Middle frontal gyrus (tissue), 1 donor: ENCODE measurements around the gene CROCC.
"Not testable (repeated sequence)": the region's sequence is repeated elsewhere in the genome, so short reads cannot be mapped to it uniquely, and the experiment has no call there.

ENCODE experiments used
- DNase-seq: peaks from one replicate; pipeline ENCODE4 v3.0.0-alpha.2; 2015; ENCODE audit warnings: low spot score; ENCODE audit errors: extremely low spot score

CROCC gene

DNA sequence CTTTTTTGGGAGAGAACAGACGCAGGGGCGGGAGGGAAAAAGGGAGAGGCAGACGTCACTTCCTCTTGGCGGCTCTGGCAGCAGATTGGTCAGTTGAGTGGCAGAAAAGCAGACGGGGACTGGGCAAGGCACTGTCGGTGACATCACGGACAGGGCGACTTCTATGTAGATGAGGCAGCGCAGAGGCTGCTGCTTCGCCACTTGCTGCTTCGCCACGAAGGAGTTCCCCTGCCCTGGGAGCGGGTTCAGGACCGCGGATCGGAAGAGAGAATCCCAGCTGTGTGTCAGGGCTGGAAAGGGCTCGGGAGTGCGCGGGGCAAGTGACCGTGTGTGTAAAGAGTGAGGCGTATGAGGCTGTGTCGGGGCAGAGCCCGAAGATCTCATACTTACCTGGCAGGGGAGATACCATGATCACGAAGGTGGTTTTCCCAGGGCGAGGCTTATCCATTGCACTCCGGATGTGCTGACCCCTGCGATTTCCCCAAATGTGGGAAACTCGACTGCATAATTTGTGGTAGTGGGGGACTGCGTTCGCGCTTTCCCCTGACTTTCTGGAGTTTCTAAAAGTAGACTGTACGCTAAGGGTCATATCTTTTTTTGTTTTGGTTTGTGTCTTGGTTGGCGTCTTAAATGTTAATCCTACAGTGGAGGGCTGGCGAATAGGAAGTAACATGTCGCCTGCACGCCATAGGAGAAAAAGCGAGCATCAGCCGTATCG, 26.0 kb upstream of the CROCC start, which contains the start of gene RNU1-2:
TSS of gene RNU1-2 (plus strand) at position 383 of the 718 bp plus-strand sequence.
- peak; percentile 87 for DNase-seq

DNA sequence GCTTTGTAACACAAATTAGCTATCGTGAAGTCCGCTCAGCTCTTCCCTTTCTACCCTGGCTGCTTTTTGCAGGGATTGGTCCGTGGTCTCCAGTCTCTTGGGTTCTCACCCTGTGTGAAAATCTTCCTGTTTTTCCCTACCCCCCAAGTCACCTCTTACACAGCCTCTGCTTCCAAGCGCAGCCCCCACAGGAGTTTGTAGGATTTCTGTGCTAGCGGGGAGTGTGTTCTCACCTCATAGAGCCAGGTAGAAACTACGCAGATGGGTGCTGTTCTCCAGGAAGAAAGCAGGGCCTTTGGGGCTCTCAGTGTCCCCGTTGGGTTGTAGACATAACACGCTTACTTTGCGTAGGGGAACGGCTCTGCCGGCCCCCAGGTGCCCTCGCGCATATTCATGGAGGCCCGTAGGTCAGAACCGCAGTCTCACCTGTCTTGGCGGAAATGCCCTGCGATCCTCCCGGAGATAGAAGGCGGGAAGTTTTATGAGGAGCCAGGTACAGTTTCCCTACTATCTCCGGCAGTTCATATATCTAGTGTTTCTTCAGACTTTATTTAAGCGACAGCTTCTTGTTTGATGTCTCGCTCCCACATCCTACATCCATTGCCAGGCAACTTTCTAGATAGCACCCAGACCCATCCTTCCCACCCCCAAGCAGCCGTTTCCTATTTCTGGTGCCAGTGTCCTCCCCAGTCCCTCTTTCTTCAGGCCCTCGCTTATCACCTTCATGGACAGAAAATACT, 25.2 kb upstream of the CROCC start:
- not testable (repeated sequence) for DNase-seq

DNA sequence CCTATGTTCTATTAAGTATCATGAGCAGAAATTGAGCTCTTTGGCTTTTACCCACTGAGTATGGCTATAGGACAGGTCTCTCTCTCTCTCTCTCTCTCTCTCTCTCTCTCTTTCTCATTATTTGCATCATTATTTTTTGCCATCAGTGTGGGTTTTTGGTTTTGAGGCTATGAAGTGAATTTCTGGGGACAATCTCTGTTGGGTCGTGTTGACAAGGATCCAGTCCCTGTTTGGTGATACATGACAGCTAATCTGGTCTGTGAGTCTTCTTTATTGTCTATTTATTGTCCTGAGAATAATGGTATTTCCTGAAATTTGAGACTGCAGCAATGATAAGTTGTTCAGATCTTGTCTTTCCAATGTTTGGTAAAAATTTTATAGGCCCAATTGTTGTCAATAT, 24.1 kb upstream of the CROCC start:
- DNase-seq, result not testable (repeated sequence)

DNA sequence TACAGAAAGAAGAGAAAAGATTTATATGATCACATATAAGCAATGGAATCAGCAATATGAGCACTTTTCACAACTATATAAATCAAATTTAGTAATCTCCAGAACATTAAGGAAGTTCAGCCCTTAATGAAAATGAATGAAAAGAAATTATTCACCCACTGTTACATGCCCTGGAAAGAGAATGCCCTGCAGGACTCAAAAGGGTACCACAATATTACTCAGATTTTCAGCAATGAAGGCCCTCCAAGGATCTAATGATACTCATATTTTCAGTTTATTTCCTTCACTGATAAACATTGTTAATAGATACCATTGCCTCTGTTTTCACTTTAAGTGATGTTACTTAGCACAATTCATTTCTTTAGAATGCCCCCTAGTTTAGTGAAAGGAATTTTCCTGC, 23.4 kb upstream of the CROCC start:
- not testable (repeated sequence) for DNase-seq

DNA sequence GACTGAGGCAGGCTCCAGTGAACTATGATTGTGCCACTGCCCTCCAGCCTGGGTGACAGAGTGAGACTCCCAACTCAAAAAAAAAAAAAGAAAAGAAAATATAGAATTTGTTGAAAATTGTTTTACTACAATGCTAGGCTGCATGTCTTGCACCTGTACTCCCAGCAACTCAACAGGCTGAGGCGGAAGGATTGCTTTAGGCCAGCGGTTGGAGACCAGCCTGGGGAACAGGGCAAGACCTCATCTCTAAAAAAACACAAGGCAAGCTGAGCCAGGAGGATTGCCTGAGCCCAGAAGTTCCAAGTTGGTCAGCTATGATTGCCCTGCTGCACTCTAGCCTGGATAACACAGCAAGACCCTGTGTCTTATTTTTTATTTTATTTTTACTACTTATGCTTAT, 22.7 kb upstream of the CROCC start:
- DNase-seq, result not testable (repeated sequence)

DNA sequence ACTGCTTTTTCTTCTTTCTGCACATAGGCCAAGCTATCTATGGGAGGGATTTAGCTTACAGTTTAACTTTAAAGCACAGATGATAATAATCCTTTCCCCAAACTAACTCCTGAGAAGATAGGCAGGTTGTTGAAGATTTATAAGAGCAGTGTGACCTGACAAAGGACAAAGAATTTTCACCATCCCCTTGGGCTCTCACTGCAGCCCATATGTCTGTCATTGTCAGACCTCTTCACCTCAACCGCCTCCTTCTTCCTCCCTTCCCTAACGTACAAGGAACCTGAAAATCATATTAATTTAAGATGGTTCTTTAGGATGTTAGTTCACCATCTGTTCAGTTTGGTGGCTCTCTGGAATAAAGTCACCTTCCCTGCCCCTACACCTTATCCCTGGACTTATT, 21.0 kb upstream of the CROCC start:
- no peak for DNase-seq

DNA sequence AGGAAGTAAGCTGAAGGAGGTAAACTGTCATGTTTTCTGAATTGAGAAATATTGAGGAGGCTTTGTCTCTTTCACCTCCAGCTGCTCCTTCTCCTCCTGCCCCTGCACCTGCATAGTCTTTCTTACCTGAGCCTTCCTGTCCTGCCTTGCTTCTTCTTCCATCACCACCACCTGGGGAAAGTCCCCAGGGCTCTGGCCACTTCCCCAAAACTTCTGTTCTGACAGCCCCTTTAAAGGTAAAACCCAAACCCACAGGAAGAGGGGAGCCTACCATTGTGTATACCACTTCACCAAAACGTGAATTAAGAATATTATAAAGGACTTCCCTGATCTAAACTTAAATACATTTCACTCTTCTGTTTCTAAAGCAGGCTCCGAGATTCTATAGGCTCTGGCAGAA, 20.4 kb upstream of the CROCC start:
- not testable (repeated sequence) for DNase-seq

DNA sequence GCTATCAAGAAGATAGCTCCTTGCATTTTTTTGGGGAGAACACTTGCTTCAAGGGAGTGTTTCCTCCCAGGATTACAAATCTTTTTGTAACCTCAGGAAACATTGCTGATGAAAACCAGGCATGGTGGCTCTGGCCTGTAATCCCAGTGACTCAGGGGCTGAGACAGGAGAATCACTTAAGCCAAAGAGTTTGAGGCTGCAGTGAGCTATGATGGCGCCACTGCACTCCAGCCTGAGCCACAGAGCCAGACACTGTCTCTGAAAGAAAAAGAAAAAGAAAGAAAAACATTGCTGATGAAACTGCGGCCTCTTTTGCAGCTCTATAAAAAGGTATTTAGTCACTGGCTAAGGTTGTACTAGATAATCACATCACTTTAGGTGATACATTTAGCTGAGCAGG, 18.7 kb upstream of the CROCC start:
- DNase-seq, result no peak

DNA sequence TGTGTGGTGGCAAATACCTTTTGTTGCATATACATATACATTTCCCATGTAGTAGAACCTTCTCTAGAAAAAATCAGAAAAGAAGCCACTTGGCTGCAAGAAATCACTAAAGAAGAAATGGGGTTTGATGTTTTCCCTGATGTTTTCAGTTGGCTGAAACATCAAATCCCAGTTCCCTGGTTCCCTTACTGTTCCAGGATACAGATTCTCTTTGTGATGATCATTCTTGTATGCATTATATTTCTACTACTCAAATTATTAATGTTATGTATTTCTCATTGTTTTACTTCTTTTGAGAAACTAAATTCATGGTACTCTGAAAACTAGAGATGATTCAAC, 18.3 kb upstream of the CROCC start:
- no peak for DNase-seq

DNA sequence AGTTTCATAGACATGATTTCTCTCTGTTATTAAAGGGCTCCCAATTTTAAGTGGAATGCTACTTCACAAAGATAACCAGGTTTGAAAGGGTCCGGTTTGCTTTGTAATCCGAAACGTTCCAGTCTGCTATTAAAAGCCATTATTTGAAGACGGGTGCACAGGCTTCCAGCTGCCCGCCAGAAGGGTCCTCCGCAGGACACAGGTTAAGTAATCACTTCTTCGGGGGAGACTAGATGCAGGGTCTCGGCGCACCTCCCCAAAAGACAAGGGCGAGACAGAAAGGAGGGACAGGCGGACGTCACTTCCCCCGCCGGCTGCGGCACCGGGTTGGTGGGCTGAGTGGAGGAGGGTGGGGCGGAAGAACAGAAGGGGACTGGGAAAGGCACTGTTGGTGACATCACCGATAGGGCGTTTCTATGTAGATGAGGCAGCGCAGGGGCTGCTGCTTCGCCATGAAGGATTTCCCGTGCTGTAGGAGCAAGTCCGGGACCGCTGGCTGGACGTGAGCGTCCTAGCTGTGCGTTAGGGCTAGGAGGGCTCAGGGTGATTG, 17.1 kb upstream of the CROCC start:
- peak; percentile 99 for DNase-seq

DNA sequence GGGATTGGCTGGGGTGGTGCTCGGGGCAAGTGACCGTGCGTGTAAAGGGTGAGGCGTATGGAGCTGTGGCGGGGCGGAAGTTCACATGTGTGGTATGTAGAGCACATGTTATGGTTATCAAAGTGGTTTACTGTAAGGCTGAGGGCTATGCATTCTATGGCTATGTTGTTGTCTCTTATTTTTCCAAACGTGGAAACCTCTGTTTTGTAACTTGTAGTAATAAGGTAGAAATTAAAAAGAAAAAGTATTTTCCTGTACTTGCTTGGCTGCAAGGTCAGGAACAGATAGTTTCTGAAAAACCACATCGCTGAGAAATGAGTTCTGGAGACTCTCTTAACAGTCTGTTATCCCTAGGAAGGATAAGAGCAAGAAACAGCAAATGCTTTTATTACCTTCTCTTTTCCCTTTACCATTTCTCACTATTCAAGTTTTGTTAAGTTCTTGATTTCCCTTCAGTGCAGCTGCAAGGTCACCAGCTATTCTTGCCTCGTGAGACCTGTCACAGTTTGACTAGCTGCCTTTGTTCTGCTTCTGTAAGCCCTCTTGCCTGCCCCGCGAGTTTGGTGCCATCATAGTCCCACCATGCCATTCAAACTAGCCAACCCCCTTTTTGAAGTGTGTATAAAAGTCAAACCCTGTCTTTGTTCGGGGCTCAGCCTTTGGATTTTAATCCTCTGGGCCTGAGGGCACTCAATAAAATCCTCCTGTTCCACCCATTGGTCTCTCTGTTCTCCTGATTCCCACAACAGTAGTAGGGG, 16.4 kb upstream of the CROCC start:
- DNase-seq, result no peak

DNA sequence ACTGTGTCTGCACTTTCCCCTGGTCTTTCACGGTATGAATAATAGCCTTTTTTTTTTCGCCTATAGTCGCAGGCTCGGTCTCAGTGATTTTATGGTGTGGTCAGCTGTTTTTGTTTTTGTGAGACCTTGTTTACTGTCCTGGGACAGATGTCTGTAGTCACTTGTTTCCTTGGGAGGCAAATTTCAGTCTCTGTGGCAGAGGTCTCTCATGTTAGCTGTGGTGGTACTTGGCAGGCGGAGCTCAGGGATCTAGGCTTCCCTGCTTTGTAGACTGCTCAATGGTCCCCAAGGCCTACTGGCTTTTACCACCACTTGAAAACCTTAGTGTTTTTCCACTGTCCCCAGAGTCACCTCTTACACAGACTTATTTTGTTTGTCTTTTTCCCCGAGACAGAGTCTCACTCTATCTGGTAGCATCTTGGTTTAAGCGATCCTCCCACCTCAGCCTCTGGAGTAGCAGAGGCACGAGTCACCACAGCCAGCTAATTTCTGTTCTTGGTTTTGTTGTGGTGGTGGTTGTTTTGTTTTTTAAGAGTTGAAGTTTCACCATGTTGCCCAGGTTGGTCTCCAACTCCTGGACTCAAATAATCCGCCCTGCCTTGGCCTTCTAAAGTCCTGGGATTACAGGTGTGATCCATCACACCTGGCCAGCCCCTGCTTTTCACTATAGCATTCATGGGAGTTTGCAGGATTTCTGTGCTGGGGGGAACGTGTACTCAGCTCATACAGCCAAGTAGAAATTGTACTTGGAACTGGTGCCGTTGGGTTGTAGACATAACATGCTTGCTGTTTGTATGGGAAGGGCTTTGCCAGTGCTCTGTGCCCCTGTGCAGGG, 15.6 kb upstream of the CROCC start:
- DNase-seq, result no peak

DNA sequence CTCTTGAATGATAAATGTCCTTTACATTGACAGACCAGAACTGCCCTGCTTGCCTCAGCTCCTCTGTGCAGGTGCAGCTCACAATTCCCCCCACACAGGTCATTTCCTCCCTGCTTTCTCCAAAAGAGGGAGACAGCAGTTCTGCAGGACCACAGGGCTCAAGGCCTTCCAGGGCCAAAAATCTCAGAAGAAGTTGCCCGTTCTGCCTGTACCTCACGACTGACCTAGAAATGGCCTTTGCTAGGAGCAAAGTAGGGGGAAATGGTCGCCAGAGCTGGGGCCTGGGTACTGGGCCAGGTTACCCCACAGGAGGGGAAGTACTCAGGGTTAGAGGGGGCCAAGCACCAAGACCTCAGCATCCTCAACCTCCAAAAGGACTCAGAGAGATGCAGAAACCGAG, 14.9 kb upstream of the CROCC start:
- no peak for DNase-seq

DNA sequence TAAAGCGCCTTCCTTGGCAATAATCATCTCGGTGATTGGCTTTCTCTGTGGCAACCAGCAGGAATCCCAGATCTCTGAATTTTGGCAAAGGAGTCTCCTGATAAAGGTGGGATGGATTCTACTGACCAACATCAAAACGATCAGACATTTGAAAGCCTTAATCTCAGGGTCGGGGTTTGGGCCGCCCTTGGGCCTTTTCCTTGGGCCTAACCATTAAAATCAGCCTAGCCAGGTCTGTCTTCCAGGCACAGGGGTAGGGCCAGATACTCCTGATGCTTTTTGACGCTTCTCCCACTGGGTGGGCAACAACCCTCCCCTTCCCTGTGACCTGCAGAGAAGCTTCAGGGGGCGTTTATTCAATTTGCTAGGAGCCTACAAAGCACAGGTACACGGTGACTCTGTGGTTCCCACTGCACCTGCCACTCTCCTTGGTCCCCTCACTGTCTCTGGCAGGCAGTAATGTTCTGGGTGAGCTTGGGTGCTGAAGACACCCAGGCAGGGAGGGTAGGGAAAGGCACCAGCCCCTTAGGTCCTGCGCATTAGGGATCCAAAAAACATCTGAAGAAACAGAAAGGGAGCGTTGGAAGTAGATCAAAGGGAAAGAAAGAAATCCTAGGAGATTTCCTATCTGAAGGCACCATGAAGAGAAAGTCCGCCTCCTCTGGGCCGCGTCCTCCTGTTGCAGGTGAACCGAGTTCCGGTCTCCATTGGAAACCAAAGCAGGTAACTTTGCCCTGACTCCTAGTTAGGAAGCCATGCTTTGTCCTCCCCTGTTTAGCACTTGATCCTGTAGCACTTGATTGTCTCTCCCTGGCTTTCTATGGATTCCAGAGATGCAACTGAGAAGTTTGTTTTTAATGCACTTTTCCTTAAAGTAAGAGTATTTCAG, 13.6 kb upstream of the CROCC start:
- DNase-seq, result no peak

DNA sequence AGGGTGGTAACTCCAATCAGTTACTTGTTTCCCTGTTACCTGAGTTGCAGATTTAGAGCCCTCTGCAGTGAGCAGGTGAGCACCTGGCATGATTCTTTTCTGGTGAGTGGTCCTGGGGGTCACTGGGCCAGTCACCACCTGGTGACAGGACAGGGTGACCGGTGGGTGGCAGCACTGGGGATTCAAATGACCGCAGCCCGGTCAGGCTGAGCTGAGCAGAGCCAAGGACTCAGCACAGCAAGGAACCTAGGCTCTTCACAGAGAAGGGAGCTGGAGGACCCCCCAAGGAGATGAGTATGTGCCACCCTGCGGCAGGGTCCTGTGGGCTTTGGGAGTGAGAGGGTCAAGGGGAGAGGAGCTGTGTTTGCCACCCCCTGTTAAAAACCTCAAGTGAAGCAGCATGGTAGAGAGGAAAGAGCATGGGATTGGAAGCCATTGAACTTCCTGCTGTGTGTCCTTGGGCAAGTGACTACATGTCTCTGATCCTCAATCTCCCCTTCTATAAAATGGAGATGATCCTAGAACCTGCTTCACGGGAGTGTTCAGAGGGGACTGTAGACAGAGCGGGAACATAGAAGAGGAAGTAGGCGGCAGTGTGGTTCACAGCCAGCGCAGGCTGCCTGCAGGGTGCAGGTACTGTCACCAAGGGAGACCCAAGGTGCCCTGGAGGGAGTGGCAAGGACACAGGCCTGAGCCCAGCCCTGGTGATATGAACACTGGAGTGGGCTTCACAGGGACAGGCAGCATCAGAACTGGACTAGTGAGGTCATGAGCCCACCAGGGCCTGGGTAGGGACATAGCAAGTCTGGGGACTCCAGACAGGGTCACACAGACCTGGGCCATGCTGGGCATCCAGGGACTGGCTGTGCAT, 9.6 kb upstream of the CROCC start:
- DNase-seq, result not testable (repeated sequence)

DNA sequence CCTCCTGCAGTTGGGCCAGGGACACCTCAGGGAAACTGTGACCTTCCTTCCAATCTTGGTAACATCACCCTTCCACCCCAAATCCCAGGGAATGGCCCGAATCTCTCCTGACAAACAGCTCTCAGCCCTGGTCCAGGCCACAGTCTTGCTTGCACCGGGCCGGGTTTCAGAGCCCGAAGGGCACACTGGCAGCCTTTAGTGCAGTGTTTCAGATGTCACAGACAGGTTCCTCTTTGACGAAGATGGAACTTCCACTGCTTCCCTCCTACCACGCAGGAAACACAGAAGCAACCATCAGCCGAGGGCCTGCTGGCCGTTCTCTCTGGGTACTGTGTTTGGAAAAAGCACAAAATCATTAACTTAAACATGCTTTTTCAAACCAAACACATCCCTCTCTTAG, 9.0 kb upstream of the CROCC start:
- not testable (repeated sequence) for DNase-seq

DNA sequence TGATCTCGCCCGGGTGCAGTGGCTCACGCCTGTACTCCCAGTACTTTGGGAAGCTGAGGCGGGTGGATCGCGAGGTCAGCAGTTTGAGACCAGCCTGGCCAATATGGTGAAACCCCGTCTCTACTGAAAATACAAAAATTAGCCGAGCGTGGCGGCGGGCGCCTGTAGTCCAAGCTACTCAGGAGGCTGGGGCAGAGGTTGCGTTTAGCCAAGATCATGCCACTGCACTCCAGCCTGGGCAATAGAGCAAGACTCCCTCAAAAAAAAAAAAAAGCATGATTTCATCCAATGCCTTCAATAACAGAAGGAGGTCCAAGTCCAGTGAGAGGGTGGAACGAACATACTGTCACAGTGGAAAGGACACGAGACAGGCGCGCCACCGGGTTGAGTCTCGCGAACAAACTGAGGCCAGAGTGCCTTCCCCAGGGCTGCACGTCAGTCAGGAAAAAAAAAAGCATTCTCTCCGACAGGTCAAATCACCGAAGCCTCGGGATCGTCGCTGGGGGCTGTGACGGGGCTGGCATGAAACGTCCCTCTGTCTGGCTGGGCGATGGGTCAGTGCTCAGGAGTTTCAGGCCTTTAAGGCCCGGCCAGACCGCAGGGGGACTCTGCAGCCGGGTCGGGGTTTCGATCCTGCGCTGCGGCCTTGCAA, 8.4 kb upstream of the CROCC start:
- no peak for DNase-seq

DNA sequence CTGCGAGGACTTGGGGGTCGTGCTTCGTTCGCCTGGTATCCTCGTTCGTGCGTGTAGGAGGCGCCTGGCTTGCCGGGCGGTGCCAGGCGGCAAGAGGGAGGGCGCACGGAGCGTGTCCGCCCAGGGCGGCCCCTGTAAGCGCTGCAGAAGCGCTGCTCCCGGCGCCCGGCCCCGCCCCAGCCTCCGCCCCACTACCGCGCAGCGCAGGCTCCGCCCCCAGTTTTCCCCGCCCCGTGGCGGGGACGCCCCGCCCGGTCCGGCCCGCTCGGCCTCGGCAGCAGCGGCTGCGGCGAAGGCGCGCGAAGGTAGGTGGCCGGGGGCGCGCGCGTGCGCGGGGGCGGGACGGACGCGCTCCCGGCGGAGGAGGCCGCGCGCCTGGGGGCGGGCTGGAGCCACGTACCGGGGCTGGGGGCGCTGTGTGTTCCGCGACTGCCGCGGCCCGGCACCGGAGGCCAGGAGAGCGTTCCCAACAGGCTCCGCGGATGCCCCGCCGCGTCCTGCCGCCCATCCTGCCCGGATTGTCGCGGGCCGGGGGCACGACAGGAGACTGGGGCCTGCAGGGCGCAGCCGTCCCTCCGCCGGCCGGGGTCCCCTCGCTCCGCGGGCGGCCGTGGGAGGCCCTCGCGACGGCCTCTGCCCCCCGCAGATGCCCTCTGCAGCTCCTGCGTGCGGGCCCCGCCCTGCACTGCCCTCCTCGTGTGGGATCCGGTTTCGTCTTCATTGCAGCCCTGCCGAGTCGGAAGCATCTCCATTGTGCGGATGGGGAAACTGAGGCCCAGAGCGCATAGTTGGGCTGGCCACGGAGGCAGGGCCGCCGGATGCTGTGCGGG, 7.7 kb upstream of the CROCC start:
- peak; percentile 99 for DNase-seq
